HFF-Myc (cell line): ENCODE results near the gene SYNGR4.
"Not testable (repeated sequence)": the region's sequence is repeated elsewhere in the genome, so short reads cannot be mapped to it uniquely, and the experiment has no call there.

Source experiments
- DNase-seq: peaks from one replicate; pipeline ENCODE4 v3.0.0-alpha.2; 2011; ENCODE audit warnings: low read depth; ENCODE audit errors: extremely low read depth
- H3K4me3 ChIP-seq: replicated peaks from 2 replicates; pipeline ENCODE4 v1.5.1; 2011; ENCODE audit warnings: low read depth, mild to moderate bottlenecking, control low read depth, low read length
- CTCF ChIP-seq: IDR thresholded peaks from 2 replicates; pipeline ENCODE4 v1.5.1; 2012; ENCODE audit warnings: mild to moderate bottlenecking, low read depth, low read length, control low read depth; ENCODE audit errors: missing control alignments

Gene SYNGR4

GRCh38 chr19:48363500-48363809 lies 712 bp upstream of the SYNGR4 start:
- no peak for TF ChIP-seq CTCF
- DNase-seq: no peak
- H3K4me3 ChIP-seq: peak overlapping the region; percentile 79

- peak overlapping the region; percentile 79; the same call in 1 of the 2 replicates for H3K4me3 ChIP-seq
- DNase-seq: no peak
- no peak for TF ChIP-seq CTCF
These were observed 606 bp downstream of the SYNGR4 start for GRCh38 chr19:48364598-48365348.

GRCh38 chr19:48365602-48366001 lies 1.4 kb downstream of the SYNGR4 start:
- TF ChIP-seq CTCF: no peak
- no peak overlapping the region for H3K4me3 ChIP-seq
- DNase-seq: no peak

GRCh38 chr19:48367855-48368254 lies 3.7 kb downstream of the SYNGR4 start:
- H3K4me3 ChIP-seq: no peak overlapping the region
- no peak for DNase-seq
- TF ChIP-seq CTCF: no peak

- no peak for TF ChIP-seq CTCF
- no peak for DNase-seq
- H3K4me3 ChIP-seq: no peak overlapping the region
These were observed 4.8 kb downstream of the SYNGR4 start for GRCh38 chr19:48368936-48369335.

- TF ChIP-seq CTCF: no peak
- no peak for DNase-seq
- no peak overlapping the region for H3K4me3 ChIP-seq
These were observed 6.8 kb downstream of the SYNGR4 start for GRCh38 chr19:48370955-48371354.

GRCh38 chr19:48371367-48371766 lies 7.2 kb downstream of the SYNGR4 start:
- H3K4me3 ChIP-seq: no peak overlapping the region
- no peak for DNase-seq
- TF ChIP-seq CTCF: no peak

- DNase-seq: not testable (repeated sequence)
These were observed 7.6 kb downstream of the SYNGR4 start for GRCh38 chr19:48371771-48372170.

More at GRCh38 chr19:48371771-48372170, 7.6 kb downstream of the SYNGR4 start:
- not testable (repeated sequence) for H3K4me3 ChIP-seq
